ENCODE data around the gene ARL15. TPM values are rescaled to one million over a fixed set of nuclear protein-coding genes. Genes with fewer than 3 reads are reported as not detected.
A peak's percentile ranks its signal among the peaks of the same experiment; 100 is the strongest.

Gene ARL15
- polyA plus RNA-seq, 6 donors from 2014 or later, result 16.1 to 27.1 (median 21.2) TPM

DNA sequence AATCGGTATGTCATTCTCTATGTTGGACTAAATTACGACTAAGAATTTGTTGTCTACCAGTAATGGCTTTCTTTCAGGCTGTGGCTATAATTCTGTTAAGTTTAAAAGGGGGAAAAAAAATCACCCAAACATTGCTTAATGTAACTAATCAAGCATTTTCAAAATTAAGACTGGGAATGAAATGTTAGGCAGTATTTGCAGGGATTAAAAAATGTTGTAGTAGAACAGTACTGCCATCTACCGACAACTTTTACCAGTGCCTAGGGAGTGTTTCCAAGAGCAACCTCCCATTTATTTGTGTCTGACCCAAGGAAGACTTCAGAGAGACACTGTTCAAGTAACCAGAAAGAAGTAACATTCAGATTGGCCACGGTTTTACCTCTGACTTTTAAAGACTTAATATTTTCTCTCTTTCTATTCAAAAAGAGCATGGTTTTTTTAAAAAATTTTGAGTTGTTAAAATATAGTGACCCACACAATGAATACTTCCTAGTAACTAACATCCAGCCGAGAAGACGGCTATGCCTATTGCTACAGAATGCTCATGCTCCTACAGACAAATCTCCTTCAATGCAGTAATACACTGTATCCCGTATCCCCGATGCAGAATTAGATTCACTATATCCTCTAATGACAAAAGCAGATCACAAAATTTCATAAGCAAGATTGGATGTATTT lies 92.4 kb downstream of the ARL15 start:
- DNase-seq (peak; percentile 21), ATAC-seq (ENCODE audit: low read depth in 2 of 2) (peak; percentile 32 to 41)
- Mint-ChIP-seq H3K36me3 (no peaks in the 10 kb centered on the region), H3K27ac (no peak overlapping the region), H3K4me1 (peaks cover 0 to 12% (median 11%) of the 10 kb centered on the region in 3 donors), H3K27me3 (no peaks in the 10 kb centered on the region), H3K9me3 (no peaks in the 10 kb centered on the region), H3K4me3 (no peak overlapping the region)

GRCh38 chr5:54215233-54215736 lies 95.1 kb downstream of the ARL15 start:
- DNase-seq, result no peak
- no peak overlapping the region for H3K4me3 Mint-ChIP-seq
- no peak for ATAC-seq (ENCODE audit: low read depth in 2 of 2)
- H3K9me3 Mint-ChIP-seq, result no peaks in the 10 kb centered on the region
- no peaks in the 10 kb centered on the region for H3K27me3 Mint-ChIP-seq
- no peaks in the 10 kb centered on the region for H3K36me3 Mint-ChIP-seq
- no peak overlapping the region for H3K27ac Mint-ChIP-seq
- H3K4me1 Mint-ChIP-seq, result peaks cover 3 to 22% (median 11%) of the 10 kb centered on the region in 3 donors

- Mint-ChIP-seq H3K4me1 (peaks cover 3 to 22% (median 11%) of the 10 kb centered on the region in 3 donors), H3K4me3 (no peak overlapping the region), H3K36me3 (no peaks in the 10 kb centered on the region), H3K9me3 (no peaks in the 10 kb centered on the region), H3K27me3 (no peaks in the 10 kb centered on the region), H3K27ac (no peak overlapping the region)
- ATAC-seq (ENCODE audit: low read depth in 2 of 2) (no peak), DNase-seq (no peak)
Measured at GRCh38 chr5:54214722-54215121, 95.7 kb downstream of the ARL15 start.

DNA sequence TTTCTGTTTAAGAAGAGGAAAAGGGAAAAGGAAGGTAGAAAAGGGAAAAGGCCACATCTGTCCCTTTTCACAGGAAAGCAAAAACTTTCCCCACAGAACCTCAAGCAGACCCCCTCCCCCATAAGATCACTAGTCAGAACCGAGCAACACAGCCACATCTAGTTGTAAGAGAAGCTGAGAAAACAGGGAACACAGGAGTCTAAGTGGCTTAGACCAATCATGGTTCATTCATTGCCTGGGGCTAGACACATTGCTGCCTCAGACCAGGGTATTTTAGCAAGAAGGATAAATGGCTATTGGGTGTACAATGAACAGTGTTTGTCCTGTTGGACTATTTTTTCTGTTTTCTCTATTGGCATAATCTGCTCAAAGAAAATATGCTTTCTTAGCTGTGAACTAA lies 98.0 kb downstream of the ARL15 start:
- H3K4me1 Mint-ChIP-seq, result peaks cover 13 to 32% (median 19%) of the 10 kb centered on the region in 3 donors
- H3K27ac Mint-ChIP-seq, result peak overlapping the region in 3 of 6 donors; percentile 7 to 37 (median 11)
- no peak overlapping the region for H3K4me3 Mint-ChIP-seq
- H3K36me3 Mint-ChIP-seq, result no peaks in the 10 kb centered on the region
- H3K9me3 Mint-ChIP-seq, result no peaks in the 10 kb centered on the region
- no peaks in the 10 kb centered on the region for H3K27me3 Mint-ChIP-seq
- DNase-seq (no peak), ATAC-seq (ENCODE audit: low read depth in 2 of 2) (no peak)

DNA sequence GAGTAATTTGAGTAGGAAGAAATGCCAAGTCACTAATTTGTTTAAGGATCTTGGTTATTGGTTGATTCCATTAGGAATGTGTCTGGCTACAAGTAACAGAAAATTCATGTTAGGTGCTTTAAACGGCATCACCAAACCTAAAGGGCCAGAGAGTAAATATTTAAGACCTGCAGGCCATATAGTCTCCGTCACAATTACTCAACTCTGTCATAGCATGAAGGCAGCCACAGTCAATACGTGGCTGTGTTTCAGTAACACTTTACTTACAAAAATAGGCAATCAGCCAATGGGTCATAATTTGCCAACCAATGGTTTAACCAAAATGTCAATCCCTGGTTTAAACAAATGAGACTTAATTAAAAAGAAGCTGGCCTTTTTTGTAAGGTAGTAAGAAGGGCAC lies 98.5 kb downstream of the ARL15 start:
- Mint-ChIP-seq H3K4me3 (no peak overlapping the region), H3K27me3 (no peaks in the 10 kb centered on the region), H3K4me1 (peaks cover 16 to 36% (median 22%) of the 10 kb centered on the region in 3 donors), H3K27ac (peak overlapping the region in 1 of 6 donors; percentile 11), H3K36me3 (no peaks in the 10 kb centered on the region), H3K9me3 (no peaks in the 10 kb centered on the region)
- DNase-seq (no peak), ATAC-seq (ENCODE audit: low read depth in 2 of 2) (no peak)

GRCh38 chr5:54207566-54207965 lies 102.8 kb downstream of the ARL15 start:
- peaks cover 22 to 37% (median 28%) of the 10 kb centered on the region in 3 donors for H3K4me1 Mint-ChIP-seq
- no peak overlapping the region for H3K4me3 Mint-ChIP-seq
- peak overlapping the region in 1 of 6 donors; percentile 18 for H3K27ac Mint-ChIP-seq
- DNase-seq (no peak), ATAC-seq (ENCODE audit: low read depth in 2 of 2) (no peak)
- H3K9me3 Mint-ChIP-seq, result peaks cover 0 to 7% (median under 1%) of the 10 kb centered on the region in 7 donors
- H3K27me3 Mint-ChIP-seq, result no peaks in the 10 kb centered on the region
- peaks cover 0 to 5% of the 10 kb centered on the region in 2 donors for H3K36me3 Mint-ChIP-seq

DNA sequence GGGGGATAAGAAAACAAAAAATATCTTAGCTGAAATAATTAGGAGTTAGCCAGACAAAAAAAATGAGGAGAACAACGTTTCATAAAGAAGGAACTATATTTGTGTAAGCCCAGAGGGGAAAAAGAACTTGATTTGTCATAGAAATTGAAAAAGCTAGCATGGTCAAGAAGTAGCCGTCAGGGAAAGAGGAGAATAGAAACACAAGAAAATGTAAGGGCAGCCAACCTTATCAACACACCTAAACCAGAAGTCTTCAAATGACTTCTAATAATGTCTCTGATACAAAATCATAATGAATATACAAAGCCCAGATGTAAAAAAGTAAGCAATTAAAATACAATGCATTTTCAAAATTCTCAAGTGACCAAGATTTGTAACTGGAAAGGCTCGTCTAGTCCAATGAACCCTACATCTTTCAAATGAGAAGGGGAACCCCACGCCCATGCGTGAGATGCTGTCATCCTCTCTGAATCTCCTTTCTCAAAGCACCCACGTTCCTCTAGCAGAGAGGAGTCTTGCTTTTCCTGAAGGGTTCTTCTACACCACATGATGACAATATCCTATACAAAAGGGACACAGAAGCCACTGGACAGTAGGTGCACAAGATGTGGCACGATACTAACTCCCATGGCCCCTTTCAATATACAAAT lies 103.7 kb downstream of the ARL15 start:
- DNase-seq, result no peak
- H3K4me1 Mint-ChIP-seq, result peaks cover 22 to 31% (median 28%) of the 10 kb centered on the region in 3 donors
- H3K27me3 Mint-ChIP-seq, result no peaks in the 10 kb centered on the region
- H3K36me3 Mint-ChIP-seq, result peaks cover 7 to 12% of the 10 kb centered on the region in 2 donors
- peaks cover 0 to 14% (median 6%) of the 10 kb centered on the region in 7 donors for H3K9me3 Mint-ChIP-seq
- H3K27ac Mint-ChIP-seq, result no peak overlapping the region
- peak overlapping the region in 2 of 8 donors; percentile 32 to 48 for H3K4me3 Mint-ChIP-seq
- ATAC-seq (ENCODE audit: low read depth in 2 of 2), result peak in 1 of 2 donors; percentile 58

GRCh38 chr5:54205918-54206317 lies 104.5 kb downstream of the ARL15 start:
- Mint-ChIP-seq H3K4me1 (peaks cover 25 to 39% (median 28%) of the 10 kb centered on the region in 3 donors), H3K27me3 (no peaks in the 10 kb centered on the region), H3K36me3 (peaks cover 15 to 16% of the 10 kb centered on the region in 2 donors), H3K27ac (no peak overlapping the region), H3K9me3 (peaks cover 3 to 22% (median 8%) of the 10 kb centered on the region in 7 donors), H3K4me3 (no peak overlapping the region)
- no peak for ATAC-seq (ENCODE audit: low read depth in 2 of 2)
- no peak for DNase-seq

GRCh38 chr5:54205453-54205852 lies 104.9 kb downstream of the ARL15 start:
- peaks cover 25 to 40% (median 28%) of the 10 kb centered on the region in 3 donors for H3K4me1 Mint-ChIP-seq
- H3K36me3 Mint-ChIP-seq, result peaks cover 18 to 20% of the 10 kb centered on the region in 2 donors
- no peak overlapping the region for H3K27ac Mint-ChIP-seq
- no peak for ATAC-seq (ENCODE audit: low read depth in 2 of 2)
- H3K4me3 Mint-ChIP-seq, result no peak overlapping the region
- no peaks in the 10 kb centered on the region for H3K27me3 Mint-ChIP-seq
- DNase-seq, result no peak
- H3K9me3 Mint-ChIP-seq, result peaks cover 7 to 27% (median 13%) of the 10 kb centered on the region in 7 donors

GRCh38 chr5:54197018-54197417 lies 113.4 kb downstream of the ARL15 start:
- peak overlapping the region in 1 of 8 donors; percentile 40 for H3K4me3 Mint-ChIP-seq
- peaks cover 12 to 13% of the 10 kb centered on the region in 2 donors for H3K36me3 Mint-ChIP-seq
- peak overlapping the region in 1 of 6 donors; percentile 3 for H3K27ac Mint-ChIP-seq
- no peaks in the 10 kb centered on the region for H3K27me3 Mint-ChIP-seq
- DNase-seq (no peak), ATAC-seq (ENCODE audit: low read depth in 2 of 2) (no peak)
- H3K4me1 Mint-ChIP-seq, result peaks cover 29 to 43% (median 35%) of the 10 kb centered on the region in 3 donors
- H3K9me3 Mint-ChIP-seq, result peaks cover 7 to 17% (median 11%) of the 10 kb centered on the region in 7 donors

DNA sequence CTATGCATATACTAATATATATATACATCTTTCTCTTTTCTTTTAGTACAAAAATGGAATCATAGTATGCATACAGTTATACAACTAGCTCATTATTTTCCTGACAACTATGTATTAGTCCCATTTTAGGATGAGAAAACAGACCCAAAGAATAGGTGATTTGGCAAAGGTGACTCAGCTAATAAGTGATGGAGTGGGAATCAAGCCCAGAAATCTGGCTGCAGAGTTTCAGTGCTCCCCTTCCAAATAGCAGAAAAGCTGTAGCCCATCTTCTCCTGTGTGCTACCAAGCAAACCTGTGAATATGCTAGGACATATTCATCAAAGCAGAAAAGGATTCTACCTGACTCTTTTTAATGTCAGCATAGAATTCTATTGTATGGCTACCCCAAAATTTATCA lies 114.7 kb downstream of the ARL15 start:
- no peak overlapping the region for H3K4me3 Mint-ChIP-seq
- peaks cover under 1 to 5% of the 10 kb centered on the region in 2 donors for H3K36me3 Mint-ChIP-seq
- H3K27me3 Mint-ChIP-seq, result no peaks in the 10 kb centered on the region
- DNase-seq, result no peak
- H3K27ac Mint-ChIP-seq, result no peak overlapping the region
- peaks cover 0 to 12% (median 2%) of the 10 kb centered on the region in 7 donors for H3K9me3 Mint-ChIP-seq
- ATAC-seq (ENCODE audit: low read depth in 2 of 2), result no peak
- H3K4me1 Mint-ChIP-seq, result peaks cover 34 to 46% (median 43%) of the 10 kb centered on the region in 3 donors

DNA sequence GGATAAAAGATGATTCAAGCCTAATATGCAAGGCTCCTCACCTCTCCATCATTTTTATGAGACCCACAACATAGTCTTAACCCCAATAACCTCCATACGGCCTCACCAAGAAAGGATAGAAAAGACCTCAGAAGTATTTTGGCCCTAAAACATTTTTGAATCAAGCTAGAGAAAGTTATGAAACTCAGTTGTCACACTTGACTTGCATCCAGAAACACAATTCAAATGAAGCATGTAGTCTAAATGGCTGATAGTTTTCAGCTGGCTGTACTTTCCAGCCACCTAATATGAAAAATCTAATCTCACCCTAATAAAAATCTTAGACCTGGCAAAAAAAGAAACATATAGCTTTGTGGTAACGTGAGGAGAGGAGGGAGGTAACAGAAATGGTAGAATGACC lies 116.1 kb downstream of the ARL15 start:
- Mint-ChIP-seq H3K27ac (peak overlapping the region in 2 of 6 donors; percentile 12 to 41), H3K4me3 (no peak overlapping the region), H3K9me3 (peaks cover 0 to 4% (median 0%) of the 10 kb centered on the region in 7 donors), H3K4me1 (peaks cover 34 to 47% (median 43%) of the 10 kb centered on the region in 3 donors), H3K27me3 (no peaks in the 10 kb centered on the region), H3K36me3 (no peaks in the 10 kb centered on the region)
- ATAC-seq (ENCODE audit: low read depth in 2 of 2) (no peak), DNase-seq (no peak)

GRCh38 chr5:54187694-54188093 lies 122.7 kb downstream of the ARL15 start:
- ATAC-seq (ENCODE audit: low read depth in 2 of 2) (no peak), DNase-seq (no peak)
- Mint-ChIP-seq H3K4me1 (peaks cover 25 to 32% (median 31%) of the 10 kb centered on the region in 3 donors), H3K9me3 (peaks cover 0 to 2% (median 0%) of the 10 kb centered on the region in 7 donors), H3K4me3 (no peak overlapping the region), H3K27me3 (no peaks in the 10 kb centered on the region), H3K36me3 (peaks cover 0 to 4% of the 10 kb centered on the region in 2 donors), H3K27ac (peak overlapping the region in 1 of 6 donors; percentile 2)
